Measurements from ENCODE around the gene RAD51B. TPM values are rescaled to one million over a fixed set of nuclear protein-coding genes. Genes with fewer than 3 reads are reported as not detected.

RAD51B gene
- total RNA-seq, 1 experiment from 2014 or later, result 10.8 TPM

GRCh38 chr14:68709007-68709406 lies 889.4 kb downstream of the RAD51B start:
- Histone ChIP-seq H3K4me3 (ENCODE audit: low read length) (no peak overlapping the region), H2AFZ (ENCODE audit: low read length) (no peak overlapping the region), H3K79me2 (ENCODE audit: low read length) (no peaks in the 10 kb centered on the region), H3K4me2 (ENCODE audit: low read length) (no peak overlapping the region), H3K27ac (ENCODE audit: low read length) (no peak overlapping the region), H3K27me3 (ENCODE audit: low read length) (no peaks in the 10 kb centered on the region), H3K9ac (ENCODE audit: low read length) (no peak overlapping the region), H4K20me1 (ENCODE audit: low read length) (no peaks in the 10 kb centered on the region), H3K36me3 (ENCODE audit: low read depth, low read length) (no peaks in the 10 kb centered on the region), H3K9me2 (replicated peaks; ENCODE audit: low read length) (no peaks in the 10 kb centered on the region), H3K9me3 (ENCODE audit: low read length) (no peaks in the 10 kb centered on the region), H3F3A (ENCODE audit: low read length, unreplicated experiment) (no peaks in the 10 kb centered on the region), H3K4me1 (ENCODE audit: insufficient read depth, low read length) (peaks cover 14% of the 10 kb centered on the region)
- no TSS peak for BruUV-seq (replicated peaks)
- intact Hi-C loops (cut with micrococcal nuclease), result no loop called here
- ChIA-PET POLR2A (ENCODE audit: unreplicated experiment) (no interaction called here), CTCF (no interaction called here)
- TF ChIP-seq EZH2 (IDR thresholded peaks at IDR 0.05; ENCODE audit: low read length, unreplicated experiment) (no peak), EZH2phosphoT487 (IDR thresholded peaks at IDR 0.05; ENCODE audit: borderline replicate concordance, low read length) (no peak)
- TF ChIP-seq, protein P1, sequence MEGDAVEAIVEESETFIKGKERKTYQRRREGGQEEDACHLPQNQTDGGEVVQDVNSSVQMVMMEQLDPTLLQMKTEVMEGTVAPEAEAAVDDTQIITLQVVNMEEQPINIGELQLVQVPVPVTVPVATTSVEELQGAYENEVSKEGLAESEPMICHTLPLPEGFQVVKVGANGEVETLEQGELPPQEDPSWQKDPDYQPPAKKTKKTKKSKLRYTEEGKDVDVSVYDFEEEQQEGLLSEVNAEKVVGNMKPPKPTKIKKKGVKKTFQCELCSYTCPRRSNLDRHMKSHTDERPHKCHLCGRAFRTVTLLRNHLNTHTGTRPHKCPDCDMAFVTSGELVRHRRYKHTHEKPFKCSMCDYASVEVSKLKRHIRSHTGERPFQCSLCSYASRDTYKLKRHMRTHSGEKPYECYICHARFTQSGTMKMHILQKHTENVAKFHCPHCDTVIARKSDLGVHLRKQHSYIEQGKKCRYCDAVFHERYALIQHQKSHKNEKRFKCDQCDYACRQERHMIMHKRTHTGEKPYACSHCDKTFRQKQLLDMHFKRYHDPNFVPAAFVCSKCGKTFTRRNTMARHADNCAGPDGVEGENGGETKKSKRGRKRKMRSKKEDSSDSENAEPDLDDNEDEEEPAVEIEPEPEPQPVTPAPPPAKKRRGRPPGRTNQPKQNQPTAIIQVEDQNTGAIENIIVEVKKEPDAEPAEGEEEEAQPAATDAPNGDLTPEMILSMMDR (conservative IDR thresholded peaks at IDR 0.05; ENCODE audit: low read depth, low read length), result no peak
- ATAC-seq, result no peak
- no peak for DNase-seq

DNA sequence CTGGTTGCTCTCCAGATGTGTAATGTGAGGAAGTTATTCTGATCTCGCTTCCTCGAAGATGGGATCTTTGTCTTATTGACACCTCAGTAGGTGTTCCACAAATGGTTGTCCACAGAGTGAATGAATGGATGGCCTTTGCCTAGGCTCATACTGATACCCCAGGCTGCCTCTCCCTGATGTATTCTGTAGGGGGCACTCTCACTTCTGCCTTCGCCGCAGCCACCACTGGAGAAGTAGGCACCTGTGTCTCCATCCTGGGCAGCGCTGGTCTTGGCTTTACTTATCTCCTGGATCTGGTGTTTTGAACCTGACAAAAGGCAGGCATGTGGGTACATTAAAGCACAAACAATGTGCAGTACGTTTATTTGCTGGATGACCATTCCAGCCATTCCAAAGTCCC lies 891.2 kb downstream of the RAD51B start:
- CTCF ChIA-PET, result no interaction called here
- intact Hi-C loops (cut with micrococcal nuclease), result no loop called here
- H3K79me2 ChIP-seq (ENCODE audit: low read length), result no peaks in the 10 kb centered on the region
- no TSS peak for BruUV-seq (replicated peaks)
- no peak for TF ChIP-seq EZH2phosphoT487 (IDR thresholded peaks at IDR 0.05; ENCODE audit: borderline replicate concordance, low read length)
- TF ChIP-seq, protein P1 (conservative IDR thresholded peaks at IDR 0.05; ENCODE audit: low read depth, low read length), result no peak
- TF ChIP-seq EZH2 (IDR thresholded peaks at IDR 0.05; ENCODE audit: low read length, unreplicated experiment), result no peak
- H3K36me3 ChIP-seq (ENCODE audit: low read depth, low read length), result no peaks in the 10 kb centered on the region
- H3K27ac ChIP-seq (ENCODE audit: low read length), result no peak overlapping the region
- POLR2A ChIA-PET (ENCODE audit: unreplicated experiment), result no interaction called here
- H3K4me3 ChIP-seq (ENCODE audit: low read length), result no peak overlapping the region
- H3K27me3 ChIP-seq (ENCODE audit: low read length), result no peaks in the 10 kb centered on the region
- ATAC-seq (no peak), DNase-seq (no peak)
- no peak overlapping the region for H3K9ac ChIP-seq (ENCODE audit: low read length)
- H2AFZ ChIP-seq (ENCODE audit: low read length), result no peak overlapping the region
- no peaks in the 10 kb centered on the region for H3K9me2 ChIP-seq (replicated peaks; ENCODE audit: low read length)
- no peaks in the 10 kb centered on the region for H3K4me1 ChIP-seq (ENCODE audit: insufficient read depth, low read length)
- no peak overlapping the region for H3K4me2 ChIP-seq (ENCODE audit: low read length)
- no peaks in the 10 kb centered on the region for H3F3A ChIP-seq (ENCODE audit: low read length, unreplicated experiment)
- H3K9me3 ChIP-seq (ENCODE audit: low read length), result no peaks in the 10 kb centered on the region
- no peaks in the 10 kb centered on the region for H4K20me1 ChIP-seq (ENCODE audit: low read length)

DNA sequence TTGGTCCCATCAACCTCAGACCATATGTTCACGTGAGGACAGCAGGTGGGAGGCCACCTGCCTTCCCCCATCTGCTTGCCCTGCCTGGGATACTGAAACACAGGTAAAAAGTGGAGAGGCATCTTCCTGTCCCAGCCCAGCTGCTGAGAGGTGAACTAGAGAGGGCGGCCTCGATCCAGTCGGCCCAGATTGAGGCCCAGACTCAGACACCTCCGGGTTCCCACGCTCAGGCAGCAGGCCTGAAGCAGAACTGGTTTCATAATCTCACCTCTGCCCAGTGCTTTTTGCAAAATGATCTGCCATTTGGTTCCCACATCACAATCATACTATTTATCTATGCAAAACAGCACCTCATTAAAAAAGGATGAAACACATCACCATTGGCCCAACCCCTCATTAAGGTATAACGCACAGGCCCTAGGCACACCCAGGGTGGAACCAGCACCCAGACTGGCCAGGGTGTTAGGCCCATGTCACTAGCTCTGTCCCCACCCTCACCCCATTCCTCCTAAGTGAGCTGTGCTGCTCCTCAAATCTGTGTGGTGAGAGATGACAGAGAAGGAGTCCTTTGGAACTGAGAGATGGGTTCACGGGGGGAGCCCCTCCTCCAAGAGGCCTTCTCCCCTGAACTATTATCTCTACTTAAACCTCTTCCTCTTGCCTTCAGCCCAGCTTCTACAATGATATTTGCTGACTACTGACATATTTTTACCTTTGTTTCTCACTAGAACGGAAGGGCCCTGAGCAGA lies 892.2 kb downstream of the RAD51B start:
- Histone ChIP-seq H3K9ac (ENCODE audit: low read length) (no peak overlapping the region), H3K9me2 (replicated peaks; ENCODE audit: low read length) (no peaks in the 10 kb centered on the region), H3K27ac (ENCODE audit: low read length) (no peak overlapping the region), H3K36me3 (ENCODE audit: low read depth, low read length) (no peaks in the 10 kb centered on the region), H3F3A (ENCODE audit: low read length, unreplicated experiment) (no peaks in the 10 kb centered on the region), H3K4me3 (ENCODE audit: low read length) (no peak overlapping the region), H3K4me1 (ENCODE audit: insufficient read depth, low read length) (no peaks in the 10 kb centered on the region), H4K20me1 (ENCODE audit: low read length) (no peaks in the 10 kb centered on the region), H2AFZ (ENCODE audit: low read length) (no peak overlapping the region), H3K79me2 (ENCODE audit: low read length) (no peaks in the 10 kb centered on the region), H3K9me3 (ENCODE audit: low read length) (no peaks in the 10 kb centered on the region), H3K4me2 (ENCODE audit: low read length) (no peak overlapping the region), H3K27me3 (ENCODE audit: low read length) (no peaks in the 10 kb centered on the region)
- intact Hi-C loops (cut with micrococcal nuclease), result no loop called here
- ATAC-seq, result no peak
- TF ChIP-seq EZH2phosphoT487 (IDR thresholded peaks at IDR 0.05; ENCODE audit: borderline replicate concordance, low read length) (no peak), EZH2 (IDR thresholded peaks at IDR 0.05; ENCODE audit: low read length, unreplicated experiment) (no peak)
- TF ChIP-seq, protein P1 (conservative IDR thresholded peaks at IDR 0.05; ENCODE audit: low read depth, low read length), result no peak
- BruUV-seq (replicated peaks), result no TSS peak
- CTCF ChIA-PET, result no interaction called here
- POLR2A ChIA-PET (ENCODE audit: unreplicated experiment), result no interaction called here
- no peak for DNase-seq

Measured in PC-3 (cell line).